Type B pancreatic cell (in vitro differentiated cells): Measurements from ENCODE around the gene GBX2. TPM values are rescaled to one million over a fixed set of nuclear protein-coding genes. Genes with fewer than 3 reads are reported as not detected.

ENCODE experiments used
- DNase-seq: peaks from one replicate; pipeline ENCODE4 v3.0.0; 2021; ENCODE audit warnings: mixed read lengths; ENCODE audit not compliant: unreplicated experiment; ENCODE audit errors: extremely low spot score
- H3K27ac Mint-ChIP-seq: 2 replicates; pipeline ENCODE4 v1.8.0; 2021; ENCODE audit warnings: mild to moderate bottlenecking, mixed read lengths
- H3K27me3 Mint-ChIP-seq: 2 replicates; pipeline ENCODE4 v1.8.0; 2021; ENCODE audit warnings: mixed read lengths
- H3K36me3 Mint-ChIP-seq: 2 replicates; pipeline ENCODE4 v1.8.0; 2021; ENCODE audit warnings: mixed read lengths
- H3K4me1 Mint-ChIP-seq: one replicate; pipeline ENCODE4 v1.8.0; 2021; ENCODE audit warnings: mixed read lengths; ENCODE audit not compliant: unreplicated experiment
- H3K4me3 Mint-ChIP-seq: 2 replicates; pipeline ENCODE4 v1.8.0; 2021; ENCODE audit warnings: mild to moderate bottlenecking, mixed read lengths
- H3K9me3 Mint-ChIP-seq: 2 replicates; pipeline ENCODE4 v1.8.0; 2021; ENCODE audit warnings: mixed read lengths
- long read RNA-seq: library from polyadenylated mRNA; unstranded; transcript quantifications from one replicate; pipeline ENCODE4 v2.0.0, GENCODE V29; 2020
- total RNA-seq: library from RNA; stranded (reverse); gene quantifications from 2 replicates; pipeline ENCODE4 v1.2.1, GENCODE V29; 2021; ENCODE audit warnings: low replicate concordance
- TF ChIP-seq, protein P1 (sequence below): fragments of 200-600 bp; sonication (generic); conservative IDR thresholded peaks from 2 replicates; pipeline ENCODE4 v1.5.0; 2021; ENCODE audit warnings: antibody characterized with exemption, mild to moderate bottlenecking

GBX2 gene
- 0.50 and 2.1 TPM in 2 replicates for total RNA-seq
- long read RNA-seq = 0 reads

DNA sequence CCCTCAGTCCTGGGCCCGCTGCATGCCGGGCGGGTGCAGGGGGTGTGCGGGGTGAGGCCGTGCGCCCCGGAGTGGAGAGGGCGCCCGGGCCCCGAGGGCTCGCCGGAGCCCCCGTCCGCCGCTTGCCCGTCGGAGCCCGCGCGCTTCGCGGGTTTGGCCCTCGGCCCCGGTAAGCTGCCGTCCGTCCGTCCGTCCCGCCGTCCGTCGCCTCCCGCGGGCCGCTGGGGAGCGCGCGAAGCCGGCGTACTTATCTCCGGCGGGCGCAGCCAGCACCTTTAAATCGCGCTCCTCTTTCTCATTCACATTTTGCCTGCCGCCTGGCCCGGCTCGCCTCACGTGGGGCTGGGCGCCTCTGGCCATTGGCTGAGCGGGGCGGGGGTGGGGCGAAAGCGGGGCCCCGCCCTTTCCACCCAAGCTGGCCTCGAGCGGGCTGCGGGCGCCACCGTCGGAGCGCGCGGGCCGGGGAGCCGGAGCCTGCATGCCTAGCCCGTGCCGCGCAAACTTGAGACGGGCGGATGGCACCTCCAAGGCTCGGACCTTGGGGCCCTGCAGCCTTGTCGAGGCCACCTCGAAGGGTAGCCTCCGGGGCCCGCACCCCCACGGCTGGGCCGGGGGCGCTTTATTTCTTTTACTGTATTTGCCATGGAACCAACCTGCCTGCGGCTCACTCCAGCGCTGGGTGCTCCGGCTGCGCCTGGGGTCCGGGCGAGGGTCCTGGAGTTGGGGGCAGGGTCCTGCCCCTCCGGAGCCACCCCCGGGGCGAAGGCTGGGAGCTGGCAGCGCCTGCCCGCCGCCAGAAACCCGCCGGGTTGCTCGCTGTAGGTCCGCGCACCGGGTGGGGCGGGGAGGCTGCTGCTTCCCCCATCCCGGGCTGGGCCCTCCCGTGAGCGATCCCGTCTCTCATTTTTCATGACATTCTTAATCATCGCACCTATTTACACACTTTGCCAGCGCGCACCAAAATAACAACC, at the start of gene GBX2:
Gene GBX2, minus strand, starts transcription at position 277 of the 971 bp plus-strand sequence. CDS start 415 bp downstream, outside the sequence.
- TF ChIP-seq, protein P1, sequence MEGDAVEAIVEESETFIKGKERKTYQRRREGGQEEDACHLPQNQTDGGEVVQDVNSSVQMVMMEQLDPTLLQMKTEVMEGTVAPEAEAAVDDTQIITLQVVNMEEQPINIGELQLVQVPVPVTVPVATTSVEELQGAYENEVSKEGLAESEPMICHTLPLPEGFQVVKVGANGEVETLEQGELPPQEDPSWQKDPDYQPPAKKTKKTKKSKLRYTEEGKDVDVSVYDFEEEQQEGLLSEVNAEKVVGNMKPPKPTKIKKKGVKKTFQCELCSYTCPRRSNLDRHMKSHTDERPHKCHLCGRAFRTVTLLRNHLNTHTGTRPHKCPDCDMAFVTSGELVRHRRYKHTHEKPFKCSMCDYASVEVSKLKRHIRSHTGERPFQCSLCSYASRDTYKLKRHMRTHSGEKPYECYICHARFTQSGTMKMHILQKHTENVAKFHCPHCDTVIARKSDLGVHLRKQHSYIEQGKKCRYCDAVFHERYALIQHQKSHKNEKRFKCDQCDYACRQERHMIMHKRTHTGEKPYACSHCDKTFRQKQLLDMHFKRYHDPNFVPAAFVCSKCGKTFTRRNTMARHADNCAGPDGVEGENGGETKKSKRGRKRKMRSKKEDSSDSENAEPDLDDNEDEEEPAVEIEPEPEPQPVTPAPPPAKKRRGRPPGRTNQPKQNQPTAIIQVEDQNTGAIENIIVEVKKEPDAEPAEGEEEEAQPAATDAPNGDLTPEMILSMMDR = no peak
- H3K4me1 Mint-ChIP-seq = peaks cover 18% of the 10 kb centered on the region

DNA sequence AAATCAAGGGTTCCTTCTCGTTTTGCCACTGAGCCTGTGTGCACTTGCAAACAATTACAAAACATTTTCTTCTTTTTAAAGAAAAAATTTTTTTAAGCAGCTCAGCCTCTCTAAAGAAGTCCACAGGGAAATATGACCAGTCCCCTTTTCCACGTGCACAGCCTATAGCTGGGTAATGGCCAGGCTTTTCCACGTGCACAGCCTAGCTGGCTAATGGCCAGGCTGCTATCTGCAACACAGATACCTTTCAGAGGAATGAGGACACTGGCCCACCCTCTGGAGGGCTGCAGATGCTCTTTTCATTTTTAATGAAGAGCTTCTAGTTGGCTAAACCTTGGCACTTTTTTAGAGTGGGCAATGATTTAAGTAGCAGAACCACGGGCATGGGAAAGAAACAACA, 49.7 kb upstream of the GBX2 start:
- Mint-ChIP-seq H3K27me3 (peaks cover 17% of the 10 kb centered on the region), H3K9me3 (no peaks in the 10 kb centered on the region), H3K27ac (no peak overlapping the region), H3K4me1 (no peaks in the 10 kb centered on the region), H3K4me3 (no peak overlapping the region), H3K36me3 (no peaks in the 10 kb centered on the region)
- TF ChIP-seq, protein P1 = no peak
- DNase-seq = peak; percentile 16

More for the DNA sequence above, at the start of gene GBX2:
- H3K36me3 Mint-ChIP-seq = no peaks in the 10 kb centered on the region
- peak within 1 kb of the TSS; percentile 82 for H3K4me3 Mint-ChIP-seq
- H3K9me3 Mint-ChIP-seq = no peaks in the 10 kb centered on the region
- H3K27me3 Mint-ChIP-seq = peaks cover 75% of the 10 kb centered on the region
- peak within 1 kb of the TSS; percentile 59 for H3K27ac Mint-ChIP-seq
- peak; percentile 83 for DNase-seq

DNA sequence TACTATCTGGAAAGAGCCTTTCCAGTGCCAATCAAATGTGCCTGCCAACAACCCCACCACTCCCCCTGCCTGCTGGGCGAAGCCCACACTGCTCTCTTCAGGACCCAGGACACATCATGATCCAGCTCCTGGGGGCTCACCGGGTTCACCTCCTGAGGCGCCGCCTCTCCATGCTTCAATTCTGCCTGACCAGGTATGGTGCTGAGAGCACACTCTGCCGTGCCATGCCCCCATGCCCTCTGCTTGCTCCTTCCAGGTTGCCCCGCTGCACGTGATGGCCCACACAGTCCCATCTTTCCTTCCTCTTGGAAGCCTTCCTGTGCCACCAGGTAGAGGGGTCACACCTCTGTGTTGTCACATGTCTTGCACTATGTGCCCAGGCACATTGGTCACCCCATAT, 48.5 kb upstream of the GBX2 start:
- Mint-ChIP-seq H3K27ac (no peak overlapping the region), H3K27me3 (peaks cover 17% of the 10 kb centered on the region), H3K9me3 (no peaks in the 10 kb centered on the region), H3K36me3 (no peaks in the 10 kb centered on the region), H3K4me1 (no peaks in the 10 kb centered on the region), H3K4me3 (no peak overlapping the region)
- TF ChIP-seq, protein P1 = no peak
- DNase-seq = peak; percentile 47

DNA sequence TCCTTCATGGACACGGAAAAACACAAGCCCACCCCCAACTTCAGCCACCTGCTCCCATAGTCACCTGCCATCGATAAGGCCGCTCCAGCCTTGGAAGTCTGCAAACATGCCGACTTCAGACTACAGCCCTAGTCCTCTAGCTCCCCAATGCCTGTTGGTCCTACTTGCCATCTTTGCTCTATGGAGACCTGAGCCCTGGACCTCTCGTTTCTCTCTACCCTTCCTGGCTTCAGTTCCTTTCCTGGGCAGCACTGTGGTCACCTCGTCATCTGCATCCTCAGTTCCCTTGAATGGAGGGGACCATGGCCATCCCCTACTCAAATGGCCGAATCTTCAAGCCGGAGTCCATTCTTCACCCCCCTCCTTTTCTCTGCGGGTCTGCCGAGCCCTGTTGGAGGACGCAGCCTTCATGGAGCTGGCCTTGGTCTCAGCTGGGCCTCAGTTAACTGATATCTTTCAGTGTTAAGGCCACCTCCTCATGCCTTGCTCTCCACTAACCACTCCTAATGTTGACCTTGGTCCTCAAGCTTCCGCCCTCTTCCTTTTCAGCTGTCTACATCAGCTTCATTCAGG, 47.7 kb upstream of the GBX2 start:
- peak; percentile 56 for DNase-seq
- no peak overlapping the region for H3K27ac Mint-ChIP-seq
- no peaks in the 10 kb centered on the region for H3K9me3 Mint-ChIP-seq
- TF ChIP-seq, protein P1 = no peak
- no peak overlapping the region for H3K4me3 Mint-ChIP-seq
- peaks cover 17% of the 10 kb centered on the region for H3K27me3 Mint-ChIP-seq
- H3K4me1 Mint-ChIP-seq = peaks cover 4% of the 10 kb centered on the region
- no peaks in the 10 kb centered on the region for H3K36me3 Mint-ChIP-seq

DNA sequence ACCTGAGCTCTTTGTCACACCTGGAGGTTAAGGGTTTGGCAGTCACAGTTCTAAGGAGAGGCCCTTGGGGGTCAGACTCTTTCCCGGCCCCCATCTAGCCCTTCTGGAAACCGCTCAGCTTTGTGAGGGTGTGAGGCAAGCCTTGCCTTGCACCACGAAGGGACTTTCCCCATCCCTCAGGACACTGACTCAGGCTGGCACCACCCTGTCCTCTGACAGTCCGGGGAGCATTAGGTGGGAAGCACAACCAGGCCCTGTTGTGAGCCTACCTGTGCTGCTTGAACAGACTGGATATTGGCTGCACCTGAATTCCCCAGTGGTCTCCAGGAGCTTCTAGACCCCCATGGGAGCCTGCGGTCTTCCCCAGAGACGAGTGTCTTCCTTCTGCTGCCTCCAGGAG, 47.0 kb upstream of the GBX2 start:
- H3K27ac Mint-ChIP-seq = no peak overlapping the region
- no peaks in the 10 kb centered on the region for H3K36me3 Mint-ChIP-seq
- H3K4me3 Mint-ChIP-seq = no peak overlapping the region
- H3K27me3 Mint-ChIP-seq = peaks cover 21% of the 10 kb centered on the region
- H3K4me1 Mint-ChIP-seq = peaks cover 4% of the 10 kb centered on the region
- no peaks in the 10 kb centered on the region for H3K9me3 Mint-ChIP-seq
- TF ChIP-seq, protein P1 = no peak
- peak; percentile 52 for DNase-seq
